ENCODE measurements around the gene CCDC57.
"Not testable (repeated sequence)": the region's sequence is repeated elsewhere in the genome, so short reads cannot be mapped to it uniquely, and the experiment has no call there.

The CCDC57 gene

DNA sequence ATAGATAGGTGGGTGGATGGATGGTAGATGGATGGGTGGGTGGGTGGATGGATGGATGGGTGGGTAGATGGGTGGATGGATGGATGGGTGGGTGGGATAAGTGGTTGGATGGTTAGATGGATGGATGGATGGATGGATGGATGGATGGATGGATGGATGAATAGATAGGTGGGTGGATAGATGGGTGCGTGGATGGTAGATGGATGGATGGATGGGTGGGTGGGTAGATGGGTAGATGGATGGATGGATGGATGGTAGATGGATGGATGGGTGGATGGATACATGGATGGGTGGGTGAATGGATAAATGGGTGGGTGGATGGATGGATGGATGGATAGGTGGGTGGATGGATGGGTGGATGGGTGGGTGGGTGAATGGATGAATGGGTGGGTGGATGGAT is 64.6 kb downstream of the CCDC57 start:
- TF ChIP-seq, protein P1, sequence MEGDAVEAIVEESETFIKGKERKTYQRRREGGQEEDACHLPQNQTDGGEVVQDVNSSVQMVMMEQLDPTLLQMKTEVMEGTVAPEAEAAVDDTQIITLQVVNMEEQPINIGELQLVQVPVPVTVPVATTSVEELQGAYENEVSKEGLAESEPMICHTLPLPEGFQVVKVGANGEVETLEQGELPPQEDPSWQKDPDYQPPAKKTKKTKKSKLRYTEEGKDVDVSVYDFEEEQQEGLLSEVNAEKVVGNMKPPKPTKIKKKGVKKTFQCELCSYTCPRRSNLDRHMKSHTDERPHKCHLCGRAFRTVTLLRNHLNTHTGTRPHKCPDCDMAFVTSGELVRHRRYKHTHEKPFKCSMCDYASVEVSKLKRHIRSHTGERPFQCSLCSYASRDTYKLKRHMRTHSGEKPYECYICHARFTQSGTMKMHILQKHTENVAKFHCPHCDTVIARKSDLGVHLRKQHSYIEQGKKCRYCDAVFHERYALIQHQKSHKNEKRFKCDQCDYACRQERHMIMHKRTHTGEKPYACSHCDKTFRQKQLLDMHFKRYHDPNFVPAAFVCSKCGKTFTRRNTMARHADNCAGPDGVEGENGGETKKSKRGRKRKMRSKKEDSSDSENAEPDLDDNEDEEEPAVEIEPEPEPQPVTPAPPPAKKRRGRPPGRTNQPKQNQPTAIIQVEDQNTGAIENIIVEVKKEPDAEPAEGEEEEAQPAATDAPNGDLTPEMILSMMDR (IDR thresholded peaks at IDR 0.05; ENCODE audit: low read depth, low read length): no peak

GRCh38 chr17:82146663-82147654 is 65.7 kb downstream of the CCDC57 start:
- no peak overlapping the region for H3K4me3 ChIP-seq (ENCODE audit: low read depth, low read length)
- TF ChIP-seq, protein P1 (IDR thresholded peaks at IDR 0.05; ENCODE audit: low read depth, low read length): no peak

More for the DNA sequence above, 64.6 kb downstream of the CCDC57 start:
- no peak overlapping the region for H3K4me3 ChIP-seq (ENCODE audit: low read depth, low read length)

DNA sequence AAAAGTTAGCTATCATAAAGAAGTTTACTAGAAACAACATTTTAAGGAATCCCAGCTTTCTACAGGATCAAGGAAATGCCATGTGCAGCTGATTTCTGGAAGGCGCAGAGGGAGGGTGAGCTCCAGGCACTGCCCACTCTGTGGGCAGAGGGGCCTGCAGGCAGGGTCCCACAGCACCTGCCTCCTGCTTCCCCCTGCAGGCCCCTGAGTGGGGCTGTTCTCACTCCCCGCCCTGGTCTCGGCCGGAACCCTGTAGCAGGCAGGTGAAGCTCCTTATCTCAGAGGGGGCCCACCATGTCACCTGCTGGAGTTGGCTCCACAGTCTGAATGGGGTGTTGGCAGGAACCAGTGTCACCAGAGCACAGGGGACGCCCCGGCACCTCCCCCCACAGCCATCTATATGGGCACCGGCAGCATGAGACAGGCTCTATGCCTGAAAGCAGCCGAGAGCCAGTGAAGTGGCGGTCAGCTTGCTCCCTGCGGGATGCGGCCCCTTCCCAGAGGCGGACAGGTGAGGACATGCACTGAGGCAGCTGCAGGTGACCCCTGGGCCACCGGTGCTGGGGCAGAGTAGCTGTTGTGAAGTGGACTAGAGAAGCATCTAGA is 67.0 kb downstream of the CCDC57 start:
- TF ChIP-seq, protein P1 (IDR thresholded peaks at IDR 0.05; ENCODE audit: low read depth, low read length): no peak
- H3K4me3 ChIP-seq (ENCODE audit: low read depth, low read length): no peak overlapping the region

- TF ChIP-seq, protein P1 (IDR thresholded peaks at IDR 0.05; ENCODE audit: low read depth, low read length): no peak
Observed at GRCh38 chr17:82143333-82143732, 69.3 kb downstream of the CCDC57 start.

GRCh38 chr17:82139961-82140360 is 72.7 kb downstream of the CCDC57 start:
- H3K4me3 ChIP-seq (ENCODE audit: low read depth, low read length): not testable (repeated sequence)

More at GRCh38 chr17:82143333-82143732, 69.3 kb downstream of the CCDC57 start:
- no peak overlapping the region for H3K4me3 ChIP-seq (ENCODE audit: low read depth, low read length)

- TF ChIP-seq, protein P1 (IDR thresholded peaks at IDR 0.05; ENCODE audit: low read depth, low read length): no peak
Observed at GRCh38 chr17:82138511-82138992, 74.1 kb downstream of the CCDC57 start.

GRCh38 chr17:82134101-82134500 is 78.5 kb downstream of the CCDC57 start:
- TF ChIP-seq, protein P1 (IDR thresholded peaks at IDR 0.05; ENCODE audit: low read depth, low read length): no peak
- no peak overlapping the region for H3K4me3 ChIP-seq (ENCODE audit: low read depth, low read length)

More at GRCh38 chr17:82138511-82138992, 74.1 kb downstream of the CCDC57 start:
- H3K4me3 ChIP-seq (ENCODE audit: low read depth, low read length): no peak overlapping the region

GRCh38 chr17:82133166-82133953 is 79.3 kb downstream of the CCDC57 start:
- H3K4me3 ChIP-seq (ENCODE audit: low read depth, low read length): not testable (repeated sequence)

Measured in WI38 (cell line).